Stimulated activated naive CD8-positive, alpha-beta T cell treated with anti-CD3 and anti-CD28 coated beads, Interleukin-15, amount 100 ng/mL, for 72 hours (primary cell): ENCODE measurements around the gene TMEM52B.
A peak's percentile ranks its signal among the peaks of the same experiment; 100 is the strongest.

Experiments
- ATAC-seq: fragments of 150-1000 bp; cut with Tn5 transposase; 2 replicates; pipeline ENCODE4 v1.10.0; 2021; ENCODE audit warnings: mild to moderate bottlenecking, moderate library complexity
- DNase-seq, 2 donors: peaks; one replicate each; pipeline ENCODE4 v3.0.0; 2021 to 2022
- H3K27ac Mint-ChIP-seq, 2 donors: one replicate each; pipeline ENCODE4 v1.8.0; 2022; ENCODE audit warnings: mild to moderate bottlenecking in 2 of 2, mixed read lengths in 2 of 2, moderate library complexity in 2 of 2
- H3K27me3 Mint-ChIP-seq: one replicate; pipeline ENCODE4 v1.8.0; 2022; ENCODE audit warnings: mixed read lengths
- H3K4me1 Mint-ChIP-seq: one replicate; pipeline ENCODE4 v1.8.0; 2022; ENCODE audit warnings: mild to moderate bottlenecking, mixed read lengths
- H3K4me3 Mint-ChIP-seq, 2 donors: one replicate each; pipeline ENCODE4 v1.8.0; 2022; ENCODE audit warnings: mild to moderate bottlenecking in 2 of 2, mixed read lengths in 2 of 2, moderate library complexity in 1 of 2
- H3K9me3 Mint-ChIP-seq, 2 donors: one replicate each; pipeline ENCODE4 v1.8.0; 2022; ENCODE audit warnings: mixed read lengths in 2 of 2

TMEM52B gene

DNA sequence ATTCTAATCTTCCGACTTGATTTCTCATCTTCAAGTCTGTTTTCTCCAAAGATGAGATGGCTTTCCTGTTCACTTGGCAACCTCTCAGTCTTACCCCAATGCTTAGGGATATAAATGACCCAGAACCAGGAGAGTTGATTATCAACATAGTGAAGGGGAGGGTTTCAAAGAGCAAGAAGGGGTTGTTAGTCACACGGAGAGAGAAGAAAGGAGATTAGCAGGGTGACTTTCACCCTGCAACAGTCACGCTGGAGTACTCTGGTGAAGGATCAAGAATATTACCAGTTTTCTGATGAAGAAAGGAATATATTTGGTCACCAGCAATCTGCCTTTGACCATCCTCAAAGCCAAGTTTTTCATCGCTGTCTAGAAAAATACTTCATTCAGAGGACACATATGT lies at the start of gene TMEM52B:
TMEM52B (plus strand) TSS at position 212 of the 400 bp plus-strand sequence. CDS start 543 bp downstream, outside the sequence.
- no peak within 1 kb of the TSS for H3K4me3 Mint-ChIP-seq
- no peaks in the 10 kb centered on the region for H3K4me1 Mint-ChIP-seq
- H3K27ac Mint-ChIP-seq = no peak within 1 kb of the TSS
- H3K27me3 Mint-ChIP-seq = peaks cover 17% of the 10 kb centered on the region
- DNase-seq (no peak), ATAC-seq (no peak)
- H3K9me3 Mint-ChIP-seq = no peaks in the 10 kb centered on the region

DNA sequence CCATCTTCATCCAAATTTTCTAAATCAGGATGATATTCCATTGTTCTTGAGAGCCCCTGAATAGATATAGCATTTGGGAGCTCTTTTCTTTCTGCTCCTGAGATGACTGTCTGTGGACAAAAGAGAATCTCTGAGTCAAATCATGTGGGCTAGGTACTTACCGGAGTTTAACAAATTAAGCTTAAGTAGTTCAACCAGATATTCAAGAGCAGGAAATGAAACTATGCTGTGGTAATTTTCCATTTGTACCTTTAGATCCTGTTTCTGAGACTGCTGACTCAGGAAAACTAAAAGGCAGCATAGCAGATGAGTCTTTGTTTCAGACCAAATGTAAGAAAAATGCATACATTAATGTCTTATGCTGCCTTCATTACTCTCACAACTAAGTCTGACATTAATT lies 48.8 kb upstream of the TMEM52B start, which contains the start of gene CLEC7A:
CLEC7A (minus strand) TSS at position 158 of the 400 bp plus-strand sequence; CDS start at position 41, 117 bp downstream.
- DNase-seq (no peak), ATAC-seq (peak; percentile 91)
- peak within 1 kb of the TSS in 1 of 2 donors; percentile 19 for H3K4me3 Mint-ChIP-seq
- peaks cover 10% of the 10 kb centered on the region for H3K4me1 Mint-ChIP-seq
- peaks cover 28% of the 10 kb centered on the region for H3K27me3 Mint-ChIP-seq
- H3K27ac Mint-ChIP-seq = no peak within 1 kb of the TSS
- H3K9me3 Mint-ChIP-seq = no peaks in the 10 kb centered on the region

DNA sequence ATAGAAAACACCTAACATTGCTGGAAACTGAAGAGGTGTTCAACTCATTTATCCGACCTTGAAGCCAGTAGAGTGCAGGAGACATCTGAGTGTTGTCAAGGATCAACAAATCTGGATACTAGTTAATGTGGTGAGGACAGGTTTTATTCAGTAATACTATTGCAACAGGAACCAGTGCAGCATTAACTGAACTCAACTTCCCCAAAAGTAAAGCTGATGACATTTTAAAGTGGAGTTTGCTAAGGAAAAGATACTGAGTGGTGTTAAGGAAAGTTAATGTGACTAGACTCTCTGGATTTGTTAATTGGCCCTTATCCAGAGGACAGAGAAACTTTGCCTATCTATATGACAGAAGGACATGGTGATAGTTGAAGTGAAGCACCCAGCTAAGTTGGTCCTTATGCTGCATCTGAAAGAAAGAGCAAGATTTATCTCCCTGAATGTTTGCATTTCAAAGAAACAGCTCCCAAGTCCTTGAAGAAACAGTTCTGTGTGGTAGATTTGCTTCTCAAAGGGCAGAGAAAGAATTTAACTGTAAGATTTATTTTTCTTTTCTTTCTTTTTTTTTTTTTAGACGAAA lies 47.6 kb upstream of the TMEM52B start:
- Mint-ChIP-seq H3K4me1 (peaks cover 10% of the 10 kb centered on the region), H3K27me3 (peaks cover 28% of the 10 kb centered on the region), H3K9me3 (no peaks in the 10 kb centered on the region), H3K4me3 (no peak overlapping the region), H3K27ac (no peak overlapping the region)
- ATAC-seq (no peak), DNase-seq (no peak)

DNA sequence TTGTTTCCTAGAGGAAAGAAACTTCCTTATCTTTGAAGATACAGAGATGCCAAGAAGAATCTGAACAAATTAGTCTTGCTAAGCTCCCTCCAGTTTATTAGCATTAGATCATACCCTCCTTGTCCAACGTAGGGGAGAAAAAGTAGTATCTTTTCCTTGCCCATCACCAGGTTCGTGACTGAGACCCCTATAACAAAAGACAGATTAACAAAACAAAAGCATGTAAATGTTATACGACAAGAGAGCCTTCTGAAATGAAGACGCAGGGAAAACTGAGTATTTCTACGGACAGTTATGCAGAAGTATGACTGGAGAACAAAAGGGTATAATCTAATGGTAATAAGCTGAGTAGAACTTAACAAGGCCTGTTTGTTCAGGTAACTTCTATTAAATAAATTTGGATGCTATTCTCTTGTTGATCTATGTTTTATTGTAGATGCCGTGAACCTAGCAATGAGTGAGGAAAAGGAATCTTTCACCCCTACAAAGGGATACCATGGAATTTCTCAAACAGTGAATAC lies 45.9 kb upstream of the TMEM52B start:
- Mint-ChIP-seq H3K4me1 (peaks cover 10% of the 10 kb centered on the region), H3K4me3 (no peak overlapping the region), H3K27ac (no peak overlapping the region), H3K9me3 (no peaks in the 10 kb centered on the region), H3K27me3 (peaks cover 18% of the 10 kb centered on the region)
- DNase-seq (no peak), ATAC-seq (no peak)

DNA sequence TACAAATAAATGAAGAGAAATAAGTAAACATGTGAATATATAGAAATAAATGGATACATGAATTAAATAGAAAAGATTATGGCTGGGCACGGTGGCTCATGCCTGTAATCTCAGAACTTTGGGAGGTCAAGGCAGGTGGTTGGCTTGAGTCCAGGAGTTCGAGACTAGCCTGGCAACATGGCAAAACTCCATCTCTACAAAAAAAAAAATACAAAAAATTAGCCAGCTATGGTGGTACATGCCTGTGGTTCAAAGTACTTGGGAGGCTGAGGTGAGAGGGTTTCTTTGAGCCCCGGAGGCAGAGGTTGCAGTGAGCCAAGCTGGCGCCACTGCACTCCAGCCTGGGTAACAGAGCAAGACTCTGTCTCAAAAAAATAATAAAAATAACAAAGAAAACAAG lies 43.7 kb upstream of the TMEM52B start:
- Mint-ChIP-seq H3K4me1 (peaks cover 4% of the 10 kb centered on the region), H3K27ac (no peak overlapping the region), H3K27me3 (peaks cover 8% of the 10 kb centered on the region), H3K9me3 (no peaks in the 10 kb centered on the region), H3K4me3 (no peak overlapping the region)
- DNase-seq = no peak
- no peak for ATAC-seq

DNA sequence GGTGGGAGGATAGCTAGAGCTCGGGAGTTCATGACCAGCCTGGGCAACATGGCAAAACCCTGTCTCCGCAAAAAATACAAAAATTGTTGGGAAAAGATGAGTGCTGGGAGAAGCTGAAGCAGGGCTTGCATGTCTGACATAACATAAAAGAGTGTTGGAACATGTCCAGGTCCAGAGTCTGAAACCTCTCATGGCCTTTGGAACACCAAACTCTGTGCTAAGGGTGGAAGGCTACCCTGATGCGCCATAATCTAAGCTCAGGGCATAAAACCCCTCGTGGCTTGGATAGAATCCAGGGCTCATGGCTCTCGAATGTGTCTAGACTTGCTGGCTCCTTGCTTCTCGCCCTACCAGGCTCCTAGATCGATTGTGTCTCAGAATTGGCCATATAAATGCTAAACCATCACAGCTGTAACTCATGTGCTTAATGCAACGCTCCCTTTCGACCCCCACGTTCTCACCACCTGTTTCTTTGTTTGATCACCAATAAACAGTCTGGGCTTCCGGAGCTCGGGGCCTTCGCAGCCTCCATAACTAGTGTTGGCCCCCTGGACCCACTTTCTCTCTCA lies 42.1 kb upstream of the TMEM52B start:
- H3K9me3 Mint-ChIP-seq = no peaks in the 10 kb centered on the region
- H3K4me3 Mint-ChIP-seq = no peak overlapping the region
- H3K27ac Mint-ChIP-seq = no peak overlapping the region
- peaks cover 8% of the 10 kb centered on the region for H3K27me3 Mint-ChIP-seq
- DNase-seq = no peak
- no peak for ATAC-seq
- H3K4me1 Mint-ChIP-seq = no peaks in the 10 kb centered on the region

DNA sequence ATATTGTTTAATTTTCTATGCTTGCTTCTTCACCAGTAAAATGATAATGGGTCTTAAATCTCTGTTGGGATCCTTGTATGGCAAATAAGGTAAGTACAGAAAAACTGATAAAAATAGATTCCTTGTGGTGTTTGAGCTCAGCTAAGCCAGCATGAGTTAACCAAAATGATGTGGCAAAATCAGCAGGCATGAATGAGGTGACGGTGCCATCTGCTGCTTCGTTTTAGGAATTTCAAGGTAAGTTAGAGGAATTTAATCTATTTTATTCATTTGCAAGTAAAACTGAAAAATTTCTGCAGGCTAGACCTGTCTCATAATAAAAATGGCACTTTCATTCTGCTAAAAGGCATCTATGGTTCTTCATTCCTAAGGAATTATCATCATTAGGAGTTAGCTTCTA lies 38.8 kb upstream of the TMEM52B start:
- DNase-seq = peak; percentile 18 to 45

DNA sequence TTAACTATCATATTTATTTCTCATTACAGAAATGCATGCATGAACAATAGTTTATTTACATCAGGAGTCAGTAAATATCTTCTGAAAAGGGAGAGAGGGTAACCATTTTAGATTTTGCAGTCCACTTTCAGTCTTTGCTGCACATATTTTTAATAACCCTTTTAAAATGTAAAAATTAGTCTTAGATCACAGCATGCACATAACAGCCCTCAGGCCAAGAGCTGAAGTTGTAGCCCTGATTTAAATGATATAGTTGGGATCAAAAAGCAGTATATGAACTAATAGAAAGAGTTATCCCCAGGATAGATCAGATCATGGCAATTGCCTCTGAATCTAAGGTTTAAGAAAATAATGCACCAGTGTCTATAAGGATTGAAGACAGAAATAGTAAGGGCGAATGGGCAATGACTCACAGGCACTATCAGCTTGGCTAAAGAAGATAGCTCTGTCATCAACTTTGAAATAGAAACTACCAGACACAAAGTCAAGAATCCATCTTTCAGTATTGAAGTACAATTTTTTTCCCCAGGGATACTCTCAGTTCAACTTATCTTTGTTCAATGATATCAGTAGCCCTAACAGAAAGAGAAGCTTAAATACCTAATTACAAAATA lies 35.7 kb upstream of the TMEM52B start:
- Mint-ChIP-seq H3K9me3 (no peaks in the 10 kb centered on the region), H3K27ac (peak overlapping the region in 1 of 2 donors; percentile 17), H3K4me3 (no peak overlapping the region), H3K27me3 (peaks cover 7% of the 10 kb centered on the region), H3K4me1 (no peaks in the 10 kb centered on the region)
- ATAC-seq (no peak), DNase-seq (no peak)

More for the DNA sequence above, 38.8 kb upstream of the TMEM52B start:
- Mint-ChIP-seq H3K4me1 (no peaks in the 10 kb centered on the region), H3K4me3 (no peak overlapping the region), H3K27me3 (peaks cover 6% of the 10 kb centered on the region), H3K9me3 (no peaks in the 10 kb centered on the region), H3K27ac (no peak overlapping the region)
- no peak for ATAC-seq

DNA sequence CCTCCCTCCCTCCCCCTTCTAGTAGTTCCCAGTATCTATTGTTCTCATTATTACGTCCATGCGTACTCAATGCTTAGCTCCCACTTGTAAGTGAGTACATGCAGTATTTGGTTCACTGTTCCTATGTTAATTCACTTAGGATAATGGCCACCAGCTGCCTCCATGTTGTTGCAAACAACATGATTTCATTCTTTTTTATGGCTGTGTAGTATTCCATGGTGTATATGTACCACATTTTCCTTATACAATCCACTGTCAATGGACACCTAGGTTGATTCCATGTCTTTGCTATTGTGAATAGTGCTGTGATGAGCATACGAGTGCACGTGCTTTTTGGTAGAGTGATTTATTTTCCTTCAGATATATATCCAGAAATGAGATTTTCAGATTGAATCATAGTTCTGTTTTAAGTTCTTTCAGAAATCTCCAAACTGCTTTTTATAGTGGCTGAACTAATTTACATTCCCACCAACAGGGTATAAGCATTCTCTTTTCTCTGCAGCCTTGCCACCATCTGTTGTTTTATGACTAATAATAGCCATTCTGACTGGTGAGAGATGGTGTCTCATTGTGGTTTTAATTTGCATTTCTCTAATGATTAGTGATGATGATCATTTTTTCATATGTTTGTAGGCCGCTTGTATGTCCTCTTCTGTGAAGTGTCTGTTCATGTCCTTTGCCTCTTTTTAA lies 31.0 kb upstream of the TMEM52B start:
- no peak overlapping the region for H3K27ac Mint-ChIP-seq
- DNase-seq = no peak
- no peak overlapping the region for H3K4me3 Mint-ChIP-seq
- H3K9me3 Mint-ChIP-seq = no peaks in the 10 kb centered on the region
- peaks cover 7% of the 10 kb centered on the region for H3K27me3 Mint-ChIP-seq
- peak; percentile 67 for ATAC-seq
- no peaks in the 10 kb centered on the region for H3K4me1 Mint-ChIP-seq

DNA sequence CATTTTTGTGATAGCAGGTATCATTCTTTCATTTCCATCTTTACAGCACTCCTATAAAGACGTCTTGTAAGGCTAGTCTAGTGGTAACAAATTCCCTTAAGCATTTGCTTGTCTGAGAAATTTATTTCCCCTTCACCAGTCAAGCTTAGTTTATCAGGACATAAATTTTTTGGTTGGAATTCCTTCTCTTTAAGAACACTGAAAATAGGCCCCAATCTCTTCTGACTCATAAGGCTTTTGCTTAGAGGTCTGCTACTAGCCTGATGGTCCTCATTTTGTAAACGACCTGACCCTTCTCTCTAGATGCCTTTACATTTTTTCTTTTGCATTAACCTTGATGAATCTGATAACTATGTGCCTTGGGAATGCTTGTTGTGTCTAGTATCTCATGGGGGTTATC lies 27.2 kb upstream of the TMEM52B start:
- DNase-seq (no peak), ATAC-seq (no peak)
- H3K4me1 Mint-ChIP-seq = peaks cover 9% of the 10 kb centered on the region
- no peak overlapping the region for H3K4me3 Mint-ChIP-seq
- peaks cover 11% of the 10 kb centered on the region for H3K27me3 Mint-ChIP-seq
- H3K9me3 Mint-ChIP-seq = no peaks in the 10 kb centered on the region
- no peak overlapping the region for H3K27ac Mint-ChIP-seq

DNA sequence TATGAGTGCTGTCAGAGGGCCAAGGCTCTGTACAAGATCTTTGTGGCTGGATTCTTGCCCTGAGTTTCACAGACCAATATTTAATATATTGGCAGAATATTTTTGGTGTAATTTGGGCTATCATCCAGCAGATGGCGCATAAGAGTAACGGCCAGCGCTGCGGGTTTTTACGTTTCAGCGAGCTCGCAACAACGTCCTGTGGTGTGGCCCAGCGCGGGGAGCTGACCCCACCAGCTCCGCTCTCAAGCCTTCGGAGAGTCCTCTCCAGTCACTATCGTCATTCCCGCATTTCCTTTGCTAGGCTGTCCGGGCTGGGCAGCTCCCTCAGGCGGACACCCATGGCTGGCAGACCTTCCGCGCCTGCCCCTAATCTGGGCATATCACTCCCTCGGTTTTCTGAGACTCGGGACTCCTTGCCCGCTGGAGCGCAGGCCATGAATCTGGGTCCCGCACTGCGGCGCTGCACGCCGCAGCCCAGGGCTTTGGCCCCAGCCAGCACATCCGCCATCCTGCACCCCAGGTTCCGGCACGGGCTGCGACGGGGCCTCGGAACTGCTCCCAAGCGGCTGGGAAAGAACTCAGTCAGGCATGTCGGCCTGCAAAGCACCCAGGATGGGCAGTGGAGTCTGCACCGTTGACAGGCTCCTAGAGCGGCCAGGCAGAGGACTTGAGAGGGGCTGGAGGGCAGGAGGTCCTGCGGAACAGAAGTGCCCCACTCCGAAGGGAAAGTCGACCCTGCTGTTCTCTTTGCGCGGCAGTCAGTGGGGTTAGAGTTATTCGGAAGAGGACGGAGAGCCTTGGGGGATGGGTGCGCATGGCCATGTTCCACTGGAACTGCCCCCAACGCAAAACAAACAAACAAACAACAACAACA lies 25.3 kb upstream of the TMEM52B start:
- H3K4me3 Mint-ChIP-seq = peak overlapping the region; percentile 94 to 97

DNA sequence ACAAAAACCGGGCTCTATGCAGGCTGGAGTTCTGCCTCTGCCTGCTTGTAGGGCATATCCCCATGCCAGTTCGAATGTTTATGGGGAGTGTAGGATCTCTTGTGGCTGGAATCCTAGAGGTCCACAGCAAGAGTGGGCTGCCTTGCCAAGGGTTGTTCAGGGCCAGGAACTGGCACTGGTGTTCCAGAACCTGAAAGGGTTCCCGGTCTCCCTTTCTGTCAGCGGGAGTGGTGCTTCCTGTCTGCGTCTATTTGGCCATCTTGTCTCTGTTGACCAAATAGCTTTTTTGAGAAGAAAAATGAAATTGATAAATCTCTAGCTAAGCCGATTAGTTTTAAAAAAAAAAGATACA lies 24.7 kb upstream of the TMEM52B start:
- peak overlapping the region; percentile 94 to 97 for H3K4me3 Mint-ChIP-seq
- H3K27ac Mint-ChIP-seq = no peak overlapping the region
- DNase-seq = no peak
- H3K9me3 Mint-ChIP-seq = no peaks in the 10 kb centered on the region
- peaks cover 14% of the 10 kb centered on the region for H3K27me3 Mint-ChIP-seq
- H3K4me1 Mint-ChIP-seq = peaks cover 9% of the 10 kb centered on the region
- ATAC-seq = no peak

More for the DNA sequence above, 25.3 kb upstream of the TMEM52B start:
- DNase-seq (peak; percentile 60 to 74), ATAC-seq (peak; percentile 90)
- no peaks in the 10 kb centered on the region for H3K9me3 Mint-ChIP-seq
- peaks cover 9% of the 10 kb centered on the region for H3K4me1 Mint-ChIP-seq
- peaks cover 11% of the 10 kb centered on the region for H3K27me3 Mint-ChIP-seq
- peak overlapping the region; percentile 69 to 79 for H3K27ac Mint-ChIP-seq

DNA sequence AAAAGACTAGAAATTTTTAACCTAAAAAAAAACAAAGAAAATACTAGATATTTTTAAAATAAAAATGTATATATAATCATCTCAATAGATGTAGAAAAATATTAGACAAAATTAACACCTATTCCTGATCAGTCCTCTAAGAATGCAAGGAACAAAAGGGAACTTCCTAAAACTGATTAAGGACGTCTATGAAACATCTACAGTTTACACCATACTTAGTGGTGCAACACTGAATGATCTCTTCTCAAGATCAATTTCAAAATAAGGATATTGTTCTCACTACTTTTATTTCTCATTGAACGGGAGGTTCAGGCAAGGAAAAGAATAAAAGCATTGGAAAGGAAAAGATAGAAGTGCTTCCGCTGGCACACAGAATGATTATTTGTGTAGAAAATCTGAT lies 22.9 kb upstream of the TMEM52B start:
- Mint-ChIP-seq H3K9me3 (no peaks in the 10 kb centered on the region), H3K4me1 (peaks cover 9% of the 10 kb centered on the region), H3K27me3 (peaks cover 24% of the 10 kb centered on the region), H3K27ac (no peak overlapping the region), H3K4me3 (no peak overlapping the region)
- ATAC-seq (no peak), DNase-seq (no peak)

DNA sequence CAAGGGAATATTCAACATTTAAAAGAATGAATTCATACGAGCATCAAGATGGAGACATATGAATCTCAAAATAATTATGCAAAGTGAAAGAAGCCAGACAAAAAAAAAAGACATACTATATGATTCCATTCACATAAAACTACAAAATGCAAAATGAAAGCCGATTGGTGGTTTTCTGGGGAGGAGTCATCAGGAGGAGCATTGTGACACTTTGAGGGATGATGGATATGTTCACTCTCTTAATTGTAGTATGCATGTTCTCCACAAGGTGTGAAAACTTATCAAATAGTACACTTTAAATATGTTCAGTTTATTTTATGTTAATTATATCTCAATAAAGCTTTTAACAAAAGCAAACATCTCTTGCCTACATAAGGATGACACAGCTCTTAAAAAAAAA lies 20.4 kb upstream of the TMEM52B start:
- no peak for DNase-seq
- Mint-ChIP-seq H3K9me3 (no peaks in the 10 kb centered on the region), H3K27ac (no peak overlapping the region), H3K27me3 (peaks cover 24% of the 10 kb centered on the region), H3K4me3 (no peak overlapping the region), H3K4me1 (peaks cover 9% of the 10 kb centered on the region)
- no peak for ATAC-seq

DNA sequence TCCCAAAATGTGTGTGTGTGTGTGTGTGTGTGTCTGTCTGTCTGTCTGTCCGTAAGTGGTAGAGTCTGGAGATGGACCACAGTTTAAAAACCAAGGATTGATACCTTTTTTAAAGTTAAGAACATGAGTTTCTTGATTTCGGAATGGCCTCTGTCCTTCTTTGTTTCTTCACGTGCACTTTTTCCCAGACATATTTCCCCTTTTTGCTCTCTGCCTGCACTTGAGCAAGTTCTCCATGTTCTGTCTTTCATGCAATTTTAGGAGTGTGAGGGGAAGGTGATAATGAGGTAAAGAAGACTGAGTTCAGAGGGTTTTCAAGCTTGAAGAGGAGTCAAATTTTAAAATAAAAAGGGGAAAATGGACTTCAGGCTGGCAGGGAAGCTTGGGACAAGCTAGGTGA lies 19.6 kb upstream of the TMEM52B start:
- H3K27me3 Mint-ChIP-seq = peaks cover 15% of the 10 kb centered on the region
- no peaks in the 10 kb centered on the region for H3K9me3 Mint-ChIP-seq
- no peak overlapping the region for H3K27ac Mint-ChIP-seq
- DNase-seq (no peak), ATAC-seq (no peak)
- H3K4me1 Mint-ChIP-seq = peaks cover under 1% of the 10 kb centered on the region
- no peak overlapping the region for H3K4me3 Mint-ChIP-seq
